ENCODE results near the gene SLC6A11.

Gene SLC6A11

GRCh38 chr3:10950476-10951294 is 134.7 kb downstream of the SLC6A11 start:
- no peaks in the 10 kb centered on the region for H3K9me3 ChIP-seq (ENCODE audit: control insufficient read depth, low read depth, low read length)
- no peak overlapping the region for H3K4me3 ChIP-seq (ENCODE audit: low read length)
- no peaks in the 10 kb centered on the region for H3K27me3 ChIP-seq (ENCODE audit: control insufficient read depth, insufficient read depth, low read length)
- no peak overlapping the region for H3K9ac ChIP-seq (ENCODE audit: low read length)
- no peaks in the 10 kb centered on the region for H3K36me3 ChIP-seq (ENCODE audit: control insufficient read depth, low read depth, low read length)
- no peak overlapping the region for H3K27ac ChIP-seq (ENCODE audit: low read length)
- no peaks in the 10 kb centered on the region for H3K4me1 ChIP-seq (ENCODE audit: control insufficient read depth, low read depth, low read length)

GRCh38 chr3:10951295-10951926 is 135.4 kb downstream of the SLC6A11 start:
- no peak overlapping the region for H3K4me3 ChIP-seq (ENCODE audit: low read length)
- no peaks in the 10 kb centered on the region for H3K9me3 ChIP-seq (ENCODE audit: control insufficient read depth, low read depth, low read length)
- no peak overlapping the region for H3K9ac ChIP-seq (ENCODE audit: low read length)
- no peaks in the 10 kb centered on the region for H3K27me3 ChIP-seq (ENCODE audit: control insufficient read depth, insufficient read depth, low read length)
- H3K27ac ChIP-seq (ENCODE audit: low read length): no peak overlapping the region
- H3K36me3 ChIP-seq (ENCODE audit: control insufficient read depth, low read depth, low read length): no peaks in the 10 kb centered on the region
- no peaks in the 10 kb centered on the region for H3K4me1 ChIP-seq (ENCODE audit: control insufficient read depth, low read depth, low read length)

- no peak overlapping the region for H3K9ac ChIP-seq (ENCODE audit: low read length)
- no peaks in the 10 kb centered on the region for H3K27me3 ChIP-seq (ENCODE audit: control insufficient read depth, insufficient read depth, low read length)
- H3K9me3 ChIP-seq (ENCODE audit: control insufficient read depth, low read depth, low read length): no peaks in the 10 kb centered on the region
- H3K36me3 ChIP-seq (ENCODE audit: control insufficient read depth, low read depth, low read length): no peaks in the 10 kb centered on the region
- no peak overlapping the region for H3K27ac ChIP-seq (ENCODE audit: low read length)
- H3K4me3 ChIP-seq (ENCODE audit: low read length): no peak overlapping the region
- no peaks in the 10 kb centered on the region for H3K4me1 ChIP-seq (ENCODE audit: control insufficient read depth, low read depth, low read length)
Observed at GRCh38 chr3:10952525-10952924, 136.5 kb downstream of the SLC6A11 start.

GRCh38 chr3:10954740-10955139 is 138.7 kb downstream of the SLC6A11 start:
- H3K9ac ChIP-seq (ENCODE audit: low read length): no peak overlapping the region
- H3K27ac ChIP-seq (ENCODE audit: low read length): no peak overlapping the region
- no peaks in the 10 kb centered on the region for H3K36me3 ChIP-seq (ENCODE audit: control insufficient read depth, low read depth, low read length)
- H3K27me3 ChIP-seq (ENCODE audit: control insufficient read depth, insufficient read depth, low read length): no peaks in the 10 kb centered on the region
- H3K4me3 ChIP-seq (ENCODE audit: low read length): no peak overlapping the region
- no peaks in the 10 kb centered on the region for H3K9me3 ChIP-seq (ENCODE audit: control insufficient read depth, low read depth, low read length)
- H3K4me1 ChIP-seq (ENCODE audit: control insufficient read depth, low read depth, low read length): no peaks in the 10 kb centered on the region

- Histone ChIP-seq H3K27ac (ENCODE audit: low read length) (no peak overlapping the region), H3K4me3 (ENCODE audit: low read length) (no peak overlapping the region), H3K9me3 (ENCODE audit: control insufficient read depth, low read depth, low read length) (no peaks in the 10 kb centered on the region), H3K36me3 (ENCODE audit: control insufficient read depth, low read depth, low read length) (no peaks in the 10 kb centered on the region), H3K9ac (ENCODE audit: low read length) (no peak overlapping the region), H3K27me3 (ENCODE audit: control insufficient read depth, insufficient read depth, low read length) (no peaks in the 10 kb centered on the region), H3K4me1 (ENCODE audit: control insufficient read depth, low read depth, low read length) (no peaks in the 10 kb centered on the region)
Observed at GRCh38 chr3:10955711-10956453, 139.9 kb downstream of the SLC6A11 start.

- Histone ChIP-seq H3K4me1 (ENCODE audit: control insufficient read depth, low read depth, low read length) (no peaks in the 10 kb centered on the region), H3K9ac (ENCODE audit: low read length) (no peak overlapping the region), H3K27ac (ENCODE audit: low read length) (no peak overlapping the region), H3K9me3 (ENCODE audit: control insufficient read depth, low read depth, low read length) (no peaks in the 10 kb centered on the region), H3K36me3 (ENCODE audit: control insufficient read depth, low read depth, low read length) (no peaks in the 10 kb centered on the region), H3K27me3 (ENCODE audit: control insufficient read depth, insufficient read depth, low read length) (no peaks in the 10 kb centered on the region), H3K4me3 (ENCODE audit: low read length) (no peak overlapping the region)
Observed at GRCh38 chr3:10956531-10956930, 140.5 kb downstream of the SLC6A11 start.

- Histone ChIP-seq H3K4me1 (ENCODE audit: control insufficient read depth, low read depth, low read length) (no peaks in the 10 kb centered on the region), H3K27me3 (ENCODE audit: control insufficient read depth, insufficient read depth, low read length) (no peaks in the 10 kb centered on the region), H3K9me3 (ENCODE audit: control insufficient read depth, low read depth, low read length) (no peaks in the 10 kb centered on the region), H3K4me3 (ENCODE audit: low read length) (no peak overlapping the region), H3K27ac (ENCODE audit: low read length) (no peak overlapping the region), H3K36me3 (ENCODE audit: control insufficient read depth, low read depth, low read length) (no peaks in the 10 kb centered on the region), H3K9ac (ENCODE audit: low read length) (no peak overlapping the region)
Observed at GRCh38 chr3:10956986-10957385, 141.0 kb downstream of the SLC6A11 start.

GRCh38 chr3:10957976-10958749 is 142.1 kb downstream of the SLC6A11 start:
- Histone ChIP-seq H3K9ac (ENCODE audit: low read length) (no peak overlapping the region), H3K4me1 (ENCODE audit: control insufficient read depth, low read depth, low read length) (no peaks in the 10 kb centered on the region), H3K4me3 (ENCODE audit: low read length) (no peak overlapping the region), H3K36me3 (ENCODE audit: control insufficient read depth, low read depth, low read length) (no peaks in the 10 kb centered on the region), H3K27ac (ENCODE audit: low read length) (no peak overlapping the region), H3K9me3 (ENCODE audit: control insufficient read depth, low read depth, low read length) (no peaks in the 10 kb centered on the region), H3K27me3 (ENCODE audit: control insufficient read depth, insufficient read depth, low read length) (no peaks in the 10 kb centered on the region)

GRCh38 chr3:10960255-10960654 is 144.2 kb downstream of the SLC6A11 start:
- H3K4me1 ChIP-seq (ENCODE audit: control insufficient read depth, low read depth, low read length): no peaks in the 10 kb centered on the region

GRCh38 chr3:10961921-10962320 is 145.9 kb downstream of the SLC6A11 start:
- Histone ChIP-seq H3K36me3 (ENCODE audit: control insufficient read depth, low read depth, low read length) (no peaks in the 10 kb centered on the region), H3K4me1 (ENCODE audit: control insufficient read depth, low read depth, low read length) (no peaks in the 10 kb centered on the region), H3K9me3 (ENCODE audit: control insufficient read depth, low read depth, low read length) (no peaks in the 10 kb centered on the region), H3K9ac (ENCODE audit: low read length) (no peak overlapping the region), H3K27me3 (ENCODE audit: control insufficient read depth, insufficient read depth, low read length) (no peaks in the 10 kb centered on the region), H3K4me3 (ENCODE audit: low read length) (no peak overlapping the region), H3K27ac (ENCODE audit: low read length) (no peak overlapping the region)

More at GRCh38 chr3:10960255-10960654, 144.2 kb downstream of the SLC6A11 start:
- Histone ChIP-seq H3K4me3 (ENCODE audit: low read length) (no peak overlapping the region), H3K9ac (ENCODE audit: low read length) (no peak overlapping the region), H3K36me3 (ENCODE audit: control insufficient read depth, low read depth, low read length) (no peaks in the 10 kb centered on the region), H3K27me3 (ENCODE audit: control insufficient read depth, insufficient read depth, low read length) (no peaks in the 10 kb centered on the region), H3K9me3 (ENCODE audit: control insufficient read depth, low read depth, low read length) (no peaks in the 10 kb centered on the region), H3K27ac (ENCODE audit: low read length) (no peak overlapping the region)

GRCh38 chr3:10962481-10963036 is 146.5 kb downstream of the SLC6A11 start:
- Histone ChIP-seq H3K9ac (ENCODE audit: low read length) (no peak overlapping the region), H3K27me3 (ENCODE audit: control insufficient read depth, insufficient read depth, low read length) (no peaks in the 10 kb centered on the region), H3K9me3 (ENCODE audit: control insufficient read depth, low read depth, low read length) (no peaks in the 10 kb centered on the region), H3K36me3 (ENCODE audit: control insufficient read depth, low read depth, low read length) (no peaks in the 10 kb centered on the region), H3K27ac (ENCODE audit: low read length) (no peak overlapping the region), H3K4me3 (ENCODE audit: low read length) (no peak overlapping the region), H3K4me1 (ENCODE audit: control insufficient read depth, low read depth, low read length) (no peaks in the 10 kb centered on the region)

Measured in iPS-18a (cell line).